A673 (cell line): ENCODE results near the gene TMTC4.

Experiments
- EZH2 ChIP-seq: fragments of 200-600 bp; sonication (generic); IDR thresholded peaks from 2 replicates; pipeline ENCODE4 v1.6.1; 2017; ENCODE audit warnings: borderline replicate concordance, low read depth, mild to moderate bottlenecking, mixed read lengths, antibody characterized with exemption, low read length; ENCODE audit not compliant: poor library complexity, severe bottlenecking
- TF ChIP-seq, protein P1 (sequence below): fragments of 300-800, 200-600 bp; sonication (generic); conservative IDR thresholded peaks from 2 replicates; pipeline ENCODE4 v1.5.1; 2017; ENCODE audit warnings: low read depth, mild to moderate bottlenecking, antibody characterized with exemption, low read length, moderate library complexity, mixed read lengths

DNA sequence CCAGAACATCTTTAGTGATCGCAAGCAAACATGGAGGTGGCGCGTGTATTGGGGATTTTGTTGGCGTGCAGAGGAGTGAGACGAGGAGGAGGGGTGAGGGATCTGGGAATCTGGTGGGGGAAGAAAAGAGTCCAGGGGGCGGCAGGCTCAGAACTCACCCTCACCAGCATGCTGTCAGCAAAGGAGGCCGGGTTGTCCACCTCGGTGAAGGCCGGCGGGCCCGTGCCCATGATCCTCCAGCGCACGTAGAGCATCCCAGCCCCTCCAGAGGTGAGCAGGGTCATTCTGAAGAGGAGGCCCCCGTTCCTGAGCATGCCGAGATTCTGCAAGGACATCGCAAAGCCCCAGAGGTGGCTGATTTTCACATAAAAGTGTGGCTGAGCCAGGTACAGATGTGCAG is 37.2 kb downstream of the TMTC4 start:
- TF ChIP-seq, protein P1, sequence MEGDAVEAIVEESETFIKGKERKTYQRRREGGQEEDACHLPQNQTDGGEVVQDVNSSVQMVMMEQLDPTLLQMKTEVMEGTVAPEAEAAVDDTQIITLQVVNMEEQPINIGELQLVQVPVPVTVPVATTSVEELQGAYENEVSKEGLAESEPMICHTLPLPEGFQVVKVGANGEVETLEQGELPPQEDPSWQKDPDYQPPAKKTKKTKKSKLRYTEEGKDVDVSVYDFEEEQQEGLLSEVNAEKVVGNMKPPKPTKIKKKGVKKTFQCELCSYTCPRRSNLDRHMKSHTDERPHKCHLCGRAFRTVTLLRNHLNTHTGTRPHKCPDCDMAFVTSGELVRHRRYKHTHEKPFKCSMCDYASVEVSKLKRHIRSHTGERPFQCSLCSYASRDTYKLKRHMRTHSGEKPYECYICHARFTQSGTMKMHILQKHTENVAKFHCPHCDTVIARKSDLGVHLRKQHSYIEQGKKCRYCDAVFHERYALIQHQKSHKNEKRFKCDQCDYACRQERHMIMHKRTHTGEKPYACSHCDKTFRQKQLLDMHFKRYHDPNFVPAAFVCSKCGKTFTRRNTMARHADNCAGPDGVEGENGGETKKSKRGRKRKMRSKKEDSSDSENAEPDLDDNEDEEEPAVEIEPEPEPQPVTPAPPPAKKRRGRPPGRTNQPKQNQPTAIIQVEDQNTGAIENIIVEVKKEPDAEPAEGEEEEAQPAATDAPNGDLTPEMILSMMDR: no peak
- no peak for TF ChIP-seq EZH2
